Activated naive CD4-positive, alpha-beta T cell (primary cell): Measurements from ENCODE around the gene RPGR.

ENCODE experiments used
- DNase-seq, 4 experiments: peaks; one replicate each; lab custom pipeline; 2025; lab: John Stamatoyannopoulos, UW

RPGR gene

GRCh38 chrX:38262715-38263620 lies 64.3 kb downstream of the RPGR start:
- DNase-seq, result no peak

GRCh38 chrX:38260231-38260630 lies 67.1 kb downstream of the RPGR start:
- no peak for DNase-seq

- no peak for DNase-seq
Measured at GRCh38 chrX:38256019-38256418, 71.3 kb downstream of the RPGR start.

- no peak for DNase-seq
Measured at GRCh38 chrX:38249965-38250364, 77.3 kb downstream of the RPGR start.

- no peak for DNase-seq
Measured at GRCh38 chrX:38247051-38247450, 80.3 kb downstream of the RPGR start.

GRCh38 chrX:38240541-38240940 lies 86.8 kb downstream of the RPGR start:
- DNase-seq, result no peak

GRCh38 chrX:38236901-38237615 lies 90.3 kb downstream of the RPGR start:
- no peak for DNase-seq

GRCh38 chrX:38233891-38234667 lies 93.2 kb downstream of the RPGR start:
- DNase-seq, result no peak

- DNase-seq, result no peak
Measured at GRCh38 chrX:38232079-38232686, 95.1 kb downstream of the RPGR start.

- DNase-seq, result no peak
Measured at GRCh38 chrX:38225093-38225492, 102.2 kb downstream of the RPGR start.

GRCh38 chrX:38224160-38224559 lies 103.1 kb downstream of the RPGR start:
- no peak for DNase-seq

GRCh38 chrX:38221391-38221929 lies 105.8 kb downstream of the RPGR start:
- DNase-seq, result no peak

- DNase-seq, result no peak
Measured at GRCh38 chrX:38220415-38221390, 106.6 kb downstream of the RPGR start, which contains the start of gene SRPX. SRPX (minus strand) TSS chrX:38220871; CDS start chrX:38220792, 79 bp downstream.

GRCh38 chrX:38220024-38220414 lies 107.3 kb downstream of the RPGR start:
- no peak for DNase-seq
